IMR-90 (cell line): ENCODE results near the gene KCNG3. TPM values are rescaled to one million over a fixed set of nuclear protein-coding genes. Genes with fewer than 3 reads are reported as not detected.

Experiments
- ATAC-seq: fragments of 200-7000 bp; cut with Tn5 transposase; 2 replicates; pipeline ENCODE4 v1.9.1; 2020; ENCODE audit warnings: low read depth, mild to moderate bottlenecking, moderate library complexity
- BruUV-seq: library from RNA; stranded (reverse); fragments of 400-500 nt; replicated peaks from 2 replicates; lab custom pipeline; 2021; lab: Mats Ljungman, UMichigan
- CTCF ChIA-PET: fragments of 300-600 bp; formaldehyde crosslinking; extraction: SDS; loops from one replicate; lab custom pipeline; 2021; ENCODE audit warnings: antibody characterized with exemption; lab: Yijun Ruan, JAX
- POLR2A ChIA-PET: fragments of 300-600 bp; sonication (Branson Sonifier 250); formaldehyde crosslinking; loops from one replicate; lab custom pipeline; 2022; ENCODE audit warnings: antibody characterized with exemption; ENCODE audit not compliant: unreplicated experiment; lab: Charles Lee
- DNase-seq: peaks from one replicate; pipeline ENCODE4 v3.0.0; 2013
- H2AFZ ChIP-seq: replicated peaks from 2 replicates; pipeline ENCODE3; 2013; ENCODE audit warnings: low read length, mild to moderate bottlenecking; ENCODE audit not compliant: poor library complexity
- H2AK5ac ChIP-seq: 2 replicates; pipeline ENCODE4 v1.6.1; 2013; ENCODE audit warnings: low read depth, low read length, inconsistent platforms
- H2AK9ac ChIP-seq: replicated peaks from 2 replicates; pipeline ENCODE3; 2013; ENCODE audit warnings: mild to moderate bottlenecking, low read depth, low read length, moderate library complexity; ENCODE audit not compliant: poor library complexity
- H2BK120ac ChIP-seq: 2 replicates; pipeline ENCODE4 v1.6.1; 2013; ENCODE audit warnings: low read depth, low read length, inconsistent platforms
- H2BK15ac ChIP-seq: 3 replicates; pipeline ENCODE4 v1.6.1; 2013; ENCODE audit warnings: low read depth, low read length, inconsistent platforms
- H2BK20ac ChIP-seq: 2 replicates; pipeline ENCODE4 v1.6.1; 2013; ENCODE audit warnings: low read depth, mild to moderate bottlenecking, inconsistent platforms, low read length, moderate library complexity
- H2BK5ac ChIP-seq: 2 replicates; pipeline ENCODE4 v1.6.1; 2013; ENCODE audit warnings: mild to moderate bottlenecking, low read depth, low read length, inconsistent platforms; ENCODE audit not compliant: poor library complexity, severe bottlenecking
- H3K14ac ChIP-seq: replicated peaks from 2 replicates; pipeline ENCODE4 v1.6.1; 2013; ENCODE audit warnings: low read depth, low read length, inconsistent platforms
- H3K18ac ChIP-seq: 2 replicates; pipeline ENCODE4 v1.6.1; 2013; ENCODE audit warnings: low read depth, low read length, control low read depth
- H3K23ac ChIP-seq: 2 replicates; pipeline ENCODE4 v1.6.1; 2013; ENCODE audit warnings: low read depth, low read length, inconsistent platforms
- H3K27ac ChIP-seq: 2 replicates; pipeline ENCODE4 v1.5.1; 2013; ENCODE audit warnings: mild to moderate bottlenecking, control low read depth, low read length; ENCODE audit not compliant: insufficient read depth
- H3K27me3 ChIP-seq: 2 replicates; pipeline ENCODE4 v1.6.1; 2013; ENCODE audit warnings: low read length; ENCODE audit not compliant: control insufficient read depth, insufficient read depth
- H3K36me3 ChIP-seq: 2 replicates; pipeline ENCODE4 v1.6.1; 2013; ENCODE audit warnings: low read length, mixed read lengths; ENCODE audit not compliant: control insufficient read depth, insufficient read depth
- H3K4ac ChIP-seq: 2 replicates; pipeline ENCODE4 v1.6.1; 2013; ENCODE audit warnings: low read depth, low read length, inconsistent platforms
- H3K4me1 ChIP-seq: 2 replicates; pipeline ENCODE4 v1.6.1; 2013; ENCODE audit warnings: low read length, mixed read lengths; ENCODE audit not compliant: control insufficient read depth, insufficient read depth
- H3K4me2 ChIP-seq: 2 replicates; pipeline ENCODE4 v1.6.1; 2013; ENCODE audit warnings: low read depth, mild to moderate bottlenecking, control low read depth, low read length, moderate library complexity
- H3K4me3 ChIP-seq: 2 replicates; pipeline ENCODE4 v1.5.1; 2013; ENCODE audit warnings: low read depth, mild to moderate bottlenecking, control low read depth, low read length, moderate library complexity; ENCODE audit not compliant: insufficient read depth
- H3K56ac ChIP-seq: 2 replicates; pipeline ENCODE4 v1.6.1; 2013; ENCODE audit warnings: low read length, inconsistent platforms; ENCODE audit not compliant: insufficient read depth; ENCODE audit errors: extremely low read depth
- H3K79me1 ChIP-seq, 2 experiments: 2 replicates each; pipeline ENCODE4 v1.6.1; 2013; ENCODE audit warnings: low read length in 2 of 2, inconsistent platforms in 1 of 2, low read depth in 1 of 2
- H3K9ac ChIP-seq: 2 replicates; pipeline ENCODE4 v1.6.1; 2013; ENCODE audit warnings: low read depth, low read length, control low read depth
- H3K9me1 ChIP-seq: 2 replicates; pipeline ENCODE4 v1.6.1; 2013; ENCODE audit warnings: low read length, inconsistent platforms; ENCODE audit not compliant: insufficient read depth
- H3K9me3 ChIP-seq: 2 replicates; pipeline ENCODE4 v1.6.1; 2013; ENCODE audit warnings: low read length; ENCODE audit not compliant: control insufficient read depth, insufficient read depth
- H4K20me1 ChIP-seq: 2 replicates; pipeline ENCODE4 v1.6.1; 2013; ENCODE audit warnings: low read length, inconsistent platforms; ENCODE audit not compliant: insufficient read depth
- H4K5ac ChIP-seq: 2 replicates; pipeline ENCODE4 v1.6.1; 2013; ENCODE audit warnings: mild to moderate bottlenecking, low read depth, low read length, control low read depth
- H4K8ac ChIP-seq, 2 experiments: 2 replicates each; pipeline ENCODE4 v1.6.1; 2013; ENCODE audit warnings: low read depth in 2 of 2, low read length in 2 of 2, control low read depth in 1 of 2, inconsistent platforms in 1 of 2
- H4K91ac ChIP-seq: 2 replicates; pipeline ENCODE4 v1.6.1; 2013; ENCODE audit warnings: low read depth, low read length, inconsistent platforms; ENCODE audit not compliant: insufficient read depth
- BHLHE40 ChIP-seq: fragments of 150-350 bp; IDR thresholded peaks from 2 replicates; pipeline ENCODE4 v1.6.1; 2016; ENCODE audit warnings: mild to moderate bottlenecking, low read depth, low read length
- CHD1 ChIP-seq: IDR thresholded peaks from 2 replicates; pipeline ENCODE4 v1.6.1; 2012; ENCODE audit warnings: low read depth, low read length, improper control_type of control experiment
- FOS ChIP-seq: fragments of 150-350 bp; IDR thresholded peaks from 2 replicates; pipeline ENCODE4 v1.6.1; 2016; ENCODE audit warnings: low read depth, low read length
- MAFK ChIP-seq: IDR thresholded peaks from 2 replicates; pipeline ENCODE4 v1.6.1; 2012; ENCODE audit warnings: low read depth, low read length, improper control_type of control experiment
- MAZ ChIP-seq: IDR thresholded peaks from 2 replicates; pipeline ENCODE4 v1.6.1; 2012; ENCODE audit warnings: low read depth, mild to moderate bottlenecking, low read length, improper control_type of control experiment, moderate library complexity, borderline replicate concordance
- NFE2L2 ChIP-seq: fragments of 150-350 bp; IDR thresholded peaks from 2 replicates; pipeline ENCODE4 v1.6.1; 2016; ENCODE audit warnings: low read depth, mild to moderate bottlenecking, low read length
- POLR2A ChIP-seq: IDR thresholded peaks from 2 replicates; pipeline ENCODE4 v1.6.1; 2012; ENCODE audit warnings: mild to moderate bottlenecking, low read depth, low read length
- RAD21 ChIP-seq: IDR thresholded peaks from 2 replicates; pipeline ENCODE4 v1.6.1; 2012; ENCODE audit warnings: low read length, improper control_type of control experiment
- SMC3 ChIP-seq: fragments of 150-350 bp; IDR thresholded peaks from 2 replicates; pipeline ENCODE4 v1.6.1; 2016; ENCODE audit warnings: low read depth, mild to moderate bottlenecking, antibody characterized with exemption, low read length, moderate library complexity
- dilution Hi-C: fragments of 300-500 bp; cut with HindIII; formaldehyde crosslinking; loops from one replicate; pipeline ENCODE4 v1.14.3; 2018; ENCODE audit warnings: low sequenced_read_pairs; ENCODE audit not compliant: unreplicated experiment
- in situ Hi-C: fragments of 300-500 bp; cut with MboI; formaldehyde crosslinking; loops from 3 replicates; pipeline ENCODE4 v1.14.3; 2019; ENCODE audit warnings: low sequenced_read_pairs, inconsistent platforms, mixed read lengths
- intact Hi-C: fragments of 100-400 bp; cut with micrococcal nuclease; formaldehyde crosslinking; loops from 2 replicates; pipeline ENCODE4 v1.10.0; 2022
- polyA plus RNA-seq, 3 experiments: library from polyadenylated mRNA; depleted of rRNA; stranded (reverse); fragments of >200 nt; gene quantifications; 2 replicates each; pipeline ENCODE4 v1.2.3, GENCODE V29; 2012; ENCODE audit warnings: low replicate concordance in 1 of 3
- total RNA-seq: library from RNA; depleted of rRNA; stranded (reverse); fragments of >200 nt; gene quantifications from 2 replicates; pipeline ENCODE4 v1.2.3, GENCODE V29; 2012
- TF ChIP-seq, protein P1 (sequence below): conservative IDR thresholded peaks from 2 replicates; pipeline ENCODE4 v1.5.1; 2012; ENCODE audit warnings: mild to moderate bottlenecking, low read depth, low read length, improper control_type of control experiment

Gene KCNG3
- total and polyA plus RNA-seq, 2 of the 4 experiments (the other 2 are of a cell fraction), result under 0.01 TPM; not detected in 1

DNA sequence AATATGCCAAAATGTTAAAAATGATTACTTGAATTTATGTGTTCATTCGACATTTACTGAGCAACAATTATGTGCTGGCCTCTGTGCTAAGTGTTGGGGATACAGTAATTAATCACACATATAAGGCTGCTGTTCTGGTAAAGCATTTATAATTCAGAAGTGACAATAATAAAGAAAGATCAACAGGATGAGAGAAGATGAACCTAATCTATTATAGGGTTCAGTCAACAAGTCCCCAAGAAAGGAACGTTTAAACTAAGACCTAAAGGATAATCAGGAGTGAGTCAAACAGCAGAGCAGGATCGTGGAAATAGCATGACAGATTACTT lies 72.7 kb downstream of the KCNG3 start (continued):
- TF ChIP-seq, protein P1, sequence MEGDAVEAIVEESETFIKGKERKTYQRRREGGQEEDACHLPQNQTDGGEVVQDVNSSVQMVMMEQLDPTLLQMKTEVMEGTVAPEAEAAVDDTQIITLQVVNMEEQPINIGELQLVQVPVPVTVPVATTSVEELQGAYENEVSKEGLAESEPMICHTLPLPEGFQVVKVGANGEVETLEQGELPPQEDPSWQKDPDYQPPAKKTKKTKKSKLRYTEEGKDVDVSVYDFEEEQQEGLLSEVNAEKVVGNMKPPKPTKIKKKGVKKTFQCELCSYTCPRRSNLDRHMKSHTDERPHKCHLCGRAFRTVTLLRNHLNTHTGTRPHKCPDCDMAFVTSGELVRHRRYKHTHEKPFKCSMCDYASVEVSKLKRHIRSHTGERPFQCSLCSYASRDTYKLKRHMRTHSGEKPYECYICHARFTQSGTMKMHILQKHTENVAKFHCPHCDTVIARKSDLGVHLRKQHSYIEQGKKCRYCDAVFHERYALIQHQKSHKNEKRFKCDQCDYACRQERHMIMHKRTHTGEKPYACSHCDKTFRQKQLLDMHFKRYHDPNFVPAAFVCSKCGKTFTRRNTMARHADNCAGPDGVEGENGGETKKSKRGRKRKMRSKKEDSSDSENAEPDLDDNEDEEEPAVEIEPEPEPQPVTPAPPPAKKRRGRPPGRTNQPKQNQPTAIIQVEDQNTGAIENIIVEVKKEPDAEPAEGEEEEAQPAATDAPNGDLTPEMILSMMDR, result no peak

GRCh38 chr2:42414648-42415047 lies 79.1 kb downstream of the KCNG3 start:
- Histone ChIP-seq H3K4me3 (no peak overlapping the region), H3K27ac (no peak overlapping the region), H2BK20ac (no peak overlapping the region), H4K5ac (no peak overlapping the region), H3K4me2 (no peak overlapping the region), H3K9me3 (peaks cover 5% of the 10 kb centered on the region), H3K14ac (no peak overlapping the region), H2AFZ (no peak overlapping the region), H3K9ac (no peak overlapping the region), H2AK5ac (no peak overlapping the region), H2AK9ac (no peak overlapping the region), H3K36me3 (no peaks in the 10 kb centered on the region), H3K9me1 (no peaks in the 10 kb centered on the region), H2BK5ac (no peak overlapping the region), H2BK15ac (no peak overlapping the region), H3K27me3 (no peaks in the 10 kb centered on the region), H4K91ac (no peak overlapping the region), H3K56ac (no peak overlapping the region), H3K23ac (no peak overlapping the region), H4K20me1 (no peaks in the 10 kb centered on the region), H3K4me1 (no peaks in the 10 kb centered on the region), H3K18ac (no peak overlapping the region), H3K4ac (no peak overlapping the region), H4K8ac (no peak overlapping the region), H3K79me1 (no peaks in the 10 kb centered on the region), H2BK120ac (no peak overlapping the region)
- POLR2A ChIA-PET, result no interaction called here
- no peak for TF ChIP-seq RAD21
- TF ChIP-seq, protein P1, result no peak
- TF ChIP-seq POLR2A, result no peak
- TF ChIP-seq MAZ, result no peak
- no peak for TF ChIP-seq MAFK
- no peak for TF ChIP-seq CHD1
- TF ChIP-seq SMC3, result no peak
- no peak for TF ChIP-seq FOS
- no peak for TF ChIP-seq NFE2L2
- no peak for TF ChIP-seq BHLHE40
- in situ Hi-C loops (no loop called here), intact Hi-C loops (no loop called here), dilution Hi-C loops (no loop called here)
- CTCF ChIA-PET, result no interaction called here
- ATAC-seq, result no peak
- no peak for DNase-seq
- no TSS peak for BruUV-seq
